Activated CD8-positive, alpha-beta memory T cell treated with anti-CD3 and anti-CD28 coated beads, Interleukin-2, amount 50 U/mL, for 1 hour (primary cell): Measurements from ENCODE around the gene ERBB2.
"Not testable (repeated sequence)": the region's sequence is repeated elsewhere in the genome, so short reads cannot be mapped to it uniquely, and the experiment has no call there.

ENCODE experiments used
- DNase-seq: peaks from one replicate; pipeline ENCODE4 v3.0.0-alpha.2; 2020; ENCODE audit errors: extremely low read depth

Gene ERBB2

DNA sequence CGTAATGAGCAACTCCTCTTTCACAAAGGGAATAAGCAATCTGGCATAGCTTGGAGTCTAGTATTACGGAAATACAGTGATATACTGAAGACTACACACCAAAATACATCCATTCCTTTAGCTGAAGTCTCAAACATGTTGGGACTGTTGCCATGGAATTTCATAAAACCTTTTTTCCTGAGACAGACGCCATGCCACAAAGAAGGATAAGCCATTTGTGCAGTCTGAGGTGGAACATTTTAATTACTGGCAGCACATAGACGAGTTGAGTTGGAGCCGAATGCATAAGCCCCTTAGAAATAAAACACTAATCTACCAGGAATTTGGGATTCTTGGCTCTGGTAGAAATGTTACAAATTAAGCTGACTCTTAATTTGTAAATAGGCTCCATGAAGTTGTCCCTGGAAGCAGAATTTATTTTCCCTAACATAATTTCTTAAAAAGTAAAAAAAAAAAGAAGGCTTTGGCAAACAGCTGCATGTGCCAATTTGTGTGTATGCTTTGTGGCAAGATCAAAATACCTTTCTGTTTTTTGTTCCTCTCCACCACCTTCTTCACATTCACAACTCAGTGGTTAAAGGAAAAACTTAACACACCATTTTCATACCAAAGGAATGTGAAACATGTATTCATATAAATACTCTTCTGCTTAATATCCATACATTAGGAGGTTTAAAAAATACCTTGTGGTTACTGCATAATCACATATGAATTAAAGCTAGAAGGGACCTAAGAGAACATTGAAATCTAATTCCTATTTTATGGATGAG is 63.4 kb downstream of the ERBB2 start:
- no peak for DNase-seq

DNA sequence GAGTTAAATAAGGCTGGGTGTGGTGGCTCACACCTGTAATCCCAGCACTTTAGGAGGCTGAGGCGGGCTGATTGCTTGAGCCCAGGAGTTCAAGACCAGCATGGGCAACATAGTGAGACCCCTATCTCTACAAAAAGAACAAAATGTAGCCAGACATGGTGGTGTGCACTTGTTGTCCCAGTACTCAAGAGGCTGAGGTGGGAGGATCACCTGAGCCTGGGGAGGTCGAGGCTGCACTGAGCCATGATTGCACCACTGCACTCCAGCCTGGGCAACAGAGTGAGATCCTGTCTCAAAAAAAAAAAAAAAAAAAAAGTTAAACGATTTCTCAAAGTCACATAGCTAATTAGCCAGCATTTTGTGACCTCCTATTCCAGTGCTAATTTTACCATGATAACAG is 64.3 kb downstream of the ERBB2 start:
- not testable (repeated sequence) for DNase-seq

DNA sequence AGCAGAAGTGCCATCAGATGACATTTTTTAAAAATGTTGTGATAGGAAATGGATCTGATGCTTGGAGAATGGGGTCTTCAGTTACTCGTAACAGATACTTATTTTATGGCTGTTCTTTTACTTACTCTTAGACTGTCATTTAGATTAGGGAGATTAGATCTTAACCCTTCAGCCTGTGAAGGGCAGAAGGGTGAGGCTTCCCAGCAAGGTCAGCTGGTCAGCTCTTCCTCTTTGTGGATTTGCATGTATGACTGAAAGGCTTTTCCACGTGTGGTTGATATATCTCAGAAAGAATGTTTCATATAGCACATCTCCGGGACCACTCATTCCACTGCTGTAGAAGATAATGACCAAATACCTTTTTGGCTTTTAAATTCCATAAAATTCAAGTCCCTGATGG is 65.3 kb downstream of the ERBB2 start:
- DNase-seq = no peak

DNA sequence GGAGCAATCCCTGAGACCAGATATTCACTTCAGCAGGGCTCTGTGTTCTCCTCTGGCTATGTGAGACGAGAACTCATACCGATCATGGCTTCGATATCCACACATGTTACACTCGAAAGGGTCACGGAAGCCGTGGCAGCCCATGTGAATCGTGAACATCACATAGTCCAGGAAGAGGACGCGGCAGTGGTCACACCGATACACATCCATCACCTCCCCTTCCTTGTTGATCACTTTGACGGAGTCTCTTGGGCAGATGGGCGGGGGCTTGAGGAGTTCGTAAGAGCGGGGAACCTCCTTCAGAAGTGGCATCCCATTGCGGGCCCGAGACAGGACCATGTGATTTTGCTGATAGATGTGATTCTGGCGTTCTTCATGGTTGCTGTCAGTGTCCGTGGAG is 65.9 kb downstream of the ERBB2 start:
- no peak for DNase-seq

DNA sequence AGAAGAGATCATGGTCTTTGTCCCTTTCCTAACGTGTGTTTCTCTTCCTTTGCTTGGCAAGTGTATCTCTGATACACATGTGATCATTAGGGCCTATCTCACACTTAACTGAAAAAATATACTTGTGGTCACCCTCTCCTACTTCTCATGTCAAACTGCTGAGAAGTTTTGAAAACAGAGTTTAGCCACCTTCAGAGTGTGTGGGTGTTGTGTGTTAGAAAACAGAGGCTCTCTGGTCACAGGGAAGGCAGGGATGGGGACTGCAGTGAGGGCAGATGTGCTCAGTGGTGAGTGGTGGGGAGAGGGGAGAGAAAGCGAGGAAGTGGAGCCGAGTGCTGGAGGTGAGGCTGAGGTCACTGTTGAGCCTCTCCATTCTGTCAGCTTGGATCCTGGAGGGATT is 67.3 kb downstream of the ERBB2 start:
- no peak for DNase-seq

DNA sequence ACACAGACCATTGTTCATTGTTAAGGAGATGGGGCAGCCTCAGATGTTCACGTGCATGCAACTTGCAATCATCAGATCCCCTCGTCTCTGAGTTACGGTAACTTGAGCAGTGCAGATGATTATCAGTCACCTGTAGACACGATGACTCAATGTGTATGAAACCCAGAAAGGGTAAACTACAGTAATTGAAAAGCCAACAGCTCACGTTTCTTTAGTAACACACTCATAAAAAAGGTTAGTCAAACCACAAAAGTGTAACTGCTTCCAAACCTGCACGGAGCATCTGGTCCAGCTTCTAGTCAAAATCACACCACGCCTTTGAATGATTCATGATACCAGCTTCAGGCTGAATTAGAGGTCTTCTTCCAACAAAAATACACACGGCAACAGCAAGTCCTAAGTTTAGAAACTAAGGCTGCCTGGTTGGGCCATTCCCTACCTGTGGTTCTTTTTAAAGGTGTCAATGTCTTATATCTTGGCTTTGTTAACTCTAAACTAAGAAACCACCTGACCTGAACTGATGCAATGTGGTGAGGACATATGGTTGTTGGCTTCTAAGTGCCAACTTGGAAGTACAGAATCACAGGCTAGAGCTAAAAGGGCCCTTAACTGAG is 70.2 kb downstream of the ERBB2 start:
- DNase-seq = peak; percentile 66

DNA sequence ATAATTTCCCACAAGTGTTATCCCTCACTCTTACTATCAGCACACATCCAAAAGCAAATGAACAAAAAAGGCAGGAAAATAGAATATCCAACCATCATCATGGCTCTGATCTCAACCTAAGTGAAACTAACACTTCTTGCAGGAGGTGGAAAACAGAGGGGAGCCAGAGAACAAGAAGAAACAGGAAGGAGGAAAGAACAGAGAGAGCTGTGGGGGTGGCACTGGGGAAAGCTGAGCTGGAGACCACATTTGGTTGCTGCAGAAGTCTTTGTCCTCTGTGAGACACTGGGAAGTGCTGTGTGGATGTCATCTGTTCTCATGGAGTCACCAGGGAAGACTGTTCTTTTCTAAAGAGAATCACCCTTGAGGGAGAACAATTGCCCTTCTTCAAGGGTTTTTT is 72.6 kb downstream of the ERBB2 start:
- DNase-seq = no peak

DNA sequence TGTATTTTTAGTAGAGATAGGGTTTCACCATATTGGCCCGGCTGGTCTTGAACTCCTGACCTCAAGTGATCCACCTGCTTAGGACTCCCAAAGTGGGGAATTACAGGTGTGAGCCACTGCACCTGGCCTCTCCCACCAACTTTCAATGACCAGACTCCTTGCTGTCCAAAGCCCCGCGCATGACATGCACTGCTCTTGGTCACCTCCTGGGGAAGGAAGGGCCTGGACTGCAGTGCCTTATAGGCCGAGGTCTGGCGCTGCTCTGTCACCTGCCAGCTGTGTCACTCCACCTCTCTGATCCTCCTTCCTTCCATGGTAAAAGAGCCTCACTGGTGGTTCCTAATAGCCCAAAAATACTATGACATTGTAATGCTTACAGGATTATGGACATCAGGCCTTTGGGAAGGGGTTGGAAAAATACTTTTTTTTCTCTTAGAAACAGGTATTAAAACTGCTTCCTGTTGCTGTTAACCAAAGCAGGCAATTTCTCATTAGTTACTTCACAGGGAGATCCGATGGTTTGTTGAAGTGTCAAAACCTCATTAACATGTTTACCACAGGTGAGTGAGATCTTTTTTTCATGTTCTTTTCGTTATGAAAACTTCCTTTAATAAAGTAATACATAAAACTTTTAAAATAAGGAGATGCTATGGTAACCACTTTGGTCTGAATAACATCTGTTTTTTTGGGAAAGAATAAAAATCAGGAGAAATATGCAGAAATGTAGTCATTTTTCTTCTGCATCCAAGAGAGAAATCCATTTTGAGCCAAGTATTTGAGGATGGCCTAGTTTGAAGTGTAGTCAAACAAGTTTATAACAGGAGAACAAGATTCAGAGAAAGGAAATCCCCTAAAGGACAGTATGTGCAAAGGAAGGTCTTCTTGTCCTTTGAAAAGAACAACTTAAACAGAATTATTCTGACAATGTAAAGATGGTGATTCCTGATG is 73.4 kb downstream of the ERBB2 start:
- no peak for DNase-seq

DNA sequence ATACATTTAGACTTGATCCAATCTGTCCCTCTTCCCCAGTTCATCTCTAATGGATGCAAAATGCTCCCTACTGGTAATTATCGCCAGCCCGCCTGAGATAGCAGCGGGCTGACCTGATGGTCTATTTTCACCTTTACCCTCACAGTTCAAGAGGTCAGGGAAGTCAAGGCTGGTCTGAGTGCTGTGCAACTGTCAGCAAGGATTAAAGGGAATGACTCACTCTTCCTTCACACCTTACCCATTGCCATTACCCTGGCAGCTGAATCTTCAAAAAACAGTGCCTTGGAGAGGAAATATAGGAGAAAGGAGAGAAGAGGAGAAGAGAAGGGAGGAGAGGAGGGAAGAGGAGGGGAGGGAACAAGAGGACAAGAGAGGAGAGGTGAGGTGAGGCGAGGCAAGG is 74.2 kb downstream of the ERBB2 start:
- no peak for DNase-seq

DNA sequence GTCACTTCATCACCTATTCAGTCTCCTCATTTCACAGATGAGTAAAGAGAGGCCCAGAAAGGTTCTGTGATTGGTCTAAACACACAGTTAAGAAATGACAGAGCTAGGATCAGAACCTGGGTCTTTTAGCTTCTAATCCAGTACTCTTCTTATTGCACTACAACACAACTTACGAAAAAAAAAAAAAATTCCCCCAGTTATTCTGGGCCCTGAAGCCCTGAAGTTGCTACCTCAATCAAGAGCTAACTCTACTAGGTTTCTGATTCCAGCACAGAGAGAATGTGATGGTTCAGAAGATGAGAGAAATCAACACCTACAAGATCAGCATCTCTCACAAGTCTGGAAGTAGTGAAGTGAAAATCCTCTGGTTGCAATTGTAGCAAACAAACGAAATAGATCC is 75.2 kb downstream of the ERBB2 start:
- DNase-seq = no peak

DNA sequence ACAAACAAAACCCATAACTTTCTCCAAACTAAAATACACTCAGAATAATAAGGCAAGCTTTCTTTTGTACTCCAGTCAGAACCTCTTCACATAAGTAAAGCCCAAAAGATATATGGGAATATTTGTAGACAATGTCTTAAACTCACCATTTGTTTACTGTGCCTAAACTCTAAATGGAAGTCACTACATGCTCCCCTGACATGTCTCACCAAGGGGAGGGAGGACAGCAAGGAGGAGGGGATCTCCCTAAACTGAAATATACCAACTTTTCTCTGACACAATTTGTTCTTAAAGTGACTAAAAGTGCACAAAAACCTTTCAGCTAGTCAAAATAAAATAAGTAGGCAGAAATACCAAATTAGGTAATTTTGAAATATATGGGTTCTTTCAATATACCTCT is 76.4 kb downstream of the ERBB2 start:
- no peak for DNase-seq

DNA sequence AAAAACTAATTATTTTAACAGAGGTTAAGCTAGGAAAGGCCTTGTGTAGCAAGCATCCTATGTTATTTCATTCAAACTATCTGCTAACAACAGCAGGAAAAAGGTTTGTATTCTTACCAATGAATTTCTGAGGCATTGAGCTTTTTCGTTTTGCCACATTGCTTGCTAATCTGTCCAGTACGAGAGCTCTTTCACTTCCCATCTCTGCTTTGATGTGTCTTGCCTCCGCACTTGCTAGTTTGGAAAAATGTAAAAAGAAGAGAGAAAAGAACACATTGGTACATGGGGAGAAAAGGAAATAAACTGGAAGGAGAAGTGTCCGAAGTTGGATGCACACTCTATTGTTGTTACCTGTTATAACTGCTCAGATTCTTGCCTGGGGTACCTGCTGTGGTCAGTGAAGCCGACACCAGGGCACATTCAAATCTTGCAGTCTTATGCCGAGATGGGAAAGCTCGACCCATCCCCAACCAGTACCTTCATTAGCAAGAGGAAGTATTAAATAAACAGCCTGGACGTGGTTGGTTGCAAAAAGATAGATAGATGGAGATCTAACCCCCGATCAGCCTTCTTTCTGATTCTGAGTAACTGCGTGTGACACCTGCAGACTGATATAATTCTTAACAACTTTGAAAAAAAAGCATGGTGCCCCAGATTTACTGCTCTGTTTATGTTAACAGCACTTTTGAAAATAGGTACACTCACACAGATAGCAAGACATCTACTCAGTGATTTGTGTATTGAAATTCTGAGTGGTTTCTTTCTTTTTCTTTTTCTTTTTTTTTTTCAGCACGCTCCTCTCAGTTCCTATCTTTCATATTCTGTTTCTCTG is 77.9 kb downstream of the ERBB2 start:
- no peak for DNase-seq
